Measurements from ENCODE around the gene GPR37L1.

- TF ChIP-seq POLR2A (IDR thresholded peaks at IDR 0.05) (no peak), CTCF (IDR thresholded peaks at IDR 0.05) (no peak)
Observed at GRCh38 chr1:202130816-202131522, 8.3 kb downstream of the GPR37L1 start.
